GM19023 (cell line): ENCODE measurements around the gene S100PBP.

Experiments
- ATAC-seq: cut with Tn5 transposase; IDR thresholded peaks from one replicate; pipeline ENCODE4 v1.9.1; 2021; ENCODE audit warnings: mild to moderate bottlenecking, moderate library complexity; ENCODE audit not compliant: unreplicated experiment

The S100PBP gene

GRCh38 chr1:32868806-32869455 is 51.5 kb downstream of the S100PBP start:
- ATAC-seq = no peak

- ATAC-seq = no peak
These were observed 52.6 kb downstream of the S100PBP start for GRCh38 chr1:32869923-32870614.

- ATAC-seq = no peak
These were observed 53.3 kb downstream of the S100PBP start, which contains the start of gene FNDC5 for GRCh38 chr1:32870615-32871363. Gene FNDC5, minus strand, starts transcription at chr1:32870912.

- ATAC-seq = no peak
These were observed 54.1 kb downstream of the S100PBP start for GRCh38 chr1:32871364-32872191.

- ATAC-seq = no peak
These were observed 54.7 kb downstream of the S100PBP start for GRCh38 chr1:32872192-32872460.

- ATAC-seq = no peak
These were observed 56.0 kb downstream of the S100PBP start for GRCh38 chr1:32873484-32873883.

GRCh38 chr1:32874860-32875752 is 57.7 kb downstream of the S100PBP start:
- no peak for ATAC-seq

GRCh38 chr1:32876341-32877210 is 59.1 kb downstream of the S100PBP start:
- ATAC-seq = no peak

GRCh38 chr1:32877211-32878110 is 60.0 kb downstream of the S100PBP start:
- no peak for ATAC-seq

- no peak for ATAC-seq
These were observed 60.7 kb downstream of the S100PBP start for GRCh38 chr1:32878183-32878582.

- ATAC-seq = no peak
These were observed 61.2 kb downstream of the S100PBP start for GRCh38 chr1:32878637-32879041.

GRCh38 chr1:32881291-32881690 is 63.8 kb downstream of the S100PBP start:
- no peak for ATAC-seq

GRCh38 chr1:32881871-32882850 is 64.7 kb downstream of the S100PBP start:
- no peak for ATAC-seq

- ATAC-seq = no peak
These were observed 66.0 kb downstream of the S100PBP start for GRCh38 chr1:32883338-32884031.

GRCh38 chr1:32884032-32884372 is 66.5 kb downstream of the S100PBP start:
- no peak for ATAC-seq

- ATAC-seq = no peak
These were observed 67.3 kb downstream of the S100PBP start for GRCh38 chr1:32884726-32885125.

- ATAC-seq = no peak
These were observed 68.2 kb downstream of the S100PBP start for GRCh38 chr1:32885676-32886003.
